Measurements from ENCODE around the gene DIP2A.
"Not testable (repeated sequence)": the region's sequence is repeated elsewhere in the genome, so short reads cannot be mapped to it uniquely, and the experiment has no call there.

The DIP2A gene

DNA sequence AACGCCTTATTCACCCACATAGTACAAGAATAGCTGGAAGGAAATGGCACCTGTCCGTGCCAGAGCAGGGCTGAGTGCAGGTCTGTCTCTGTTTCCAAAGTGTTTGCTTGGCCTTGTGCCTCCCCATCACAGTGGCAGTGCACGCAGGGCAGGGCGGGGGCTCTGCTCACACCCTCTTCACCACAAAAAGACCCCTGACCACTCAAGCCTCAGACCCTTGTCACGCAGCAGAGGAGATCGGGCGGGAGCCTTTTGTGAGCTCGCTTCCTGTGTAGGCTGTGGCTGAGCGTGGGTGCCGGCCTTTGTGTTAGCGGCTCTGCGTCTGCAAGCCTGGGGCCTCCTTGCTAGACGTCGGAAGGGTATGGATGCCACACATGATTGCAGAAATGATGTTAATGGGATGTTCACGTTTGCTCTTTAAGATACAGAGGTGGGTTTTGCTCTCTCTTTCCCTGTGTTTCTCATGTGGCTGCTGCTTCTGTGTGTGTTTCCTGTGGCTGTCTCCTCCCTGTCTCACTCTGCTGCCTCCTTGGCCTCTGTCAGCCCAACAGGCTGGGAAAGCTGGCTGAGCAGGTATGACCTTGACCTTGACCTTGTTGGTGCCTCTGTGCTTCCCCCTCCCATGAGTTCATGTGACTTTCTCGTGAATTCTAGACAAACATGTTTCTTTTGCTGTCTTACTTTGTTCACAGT lies 100.7 kb downstream of the DIP2A start:
- DNase-seq = no peak

DNA sequence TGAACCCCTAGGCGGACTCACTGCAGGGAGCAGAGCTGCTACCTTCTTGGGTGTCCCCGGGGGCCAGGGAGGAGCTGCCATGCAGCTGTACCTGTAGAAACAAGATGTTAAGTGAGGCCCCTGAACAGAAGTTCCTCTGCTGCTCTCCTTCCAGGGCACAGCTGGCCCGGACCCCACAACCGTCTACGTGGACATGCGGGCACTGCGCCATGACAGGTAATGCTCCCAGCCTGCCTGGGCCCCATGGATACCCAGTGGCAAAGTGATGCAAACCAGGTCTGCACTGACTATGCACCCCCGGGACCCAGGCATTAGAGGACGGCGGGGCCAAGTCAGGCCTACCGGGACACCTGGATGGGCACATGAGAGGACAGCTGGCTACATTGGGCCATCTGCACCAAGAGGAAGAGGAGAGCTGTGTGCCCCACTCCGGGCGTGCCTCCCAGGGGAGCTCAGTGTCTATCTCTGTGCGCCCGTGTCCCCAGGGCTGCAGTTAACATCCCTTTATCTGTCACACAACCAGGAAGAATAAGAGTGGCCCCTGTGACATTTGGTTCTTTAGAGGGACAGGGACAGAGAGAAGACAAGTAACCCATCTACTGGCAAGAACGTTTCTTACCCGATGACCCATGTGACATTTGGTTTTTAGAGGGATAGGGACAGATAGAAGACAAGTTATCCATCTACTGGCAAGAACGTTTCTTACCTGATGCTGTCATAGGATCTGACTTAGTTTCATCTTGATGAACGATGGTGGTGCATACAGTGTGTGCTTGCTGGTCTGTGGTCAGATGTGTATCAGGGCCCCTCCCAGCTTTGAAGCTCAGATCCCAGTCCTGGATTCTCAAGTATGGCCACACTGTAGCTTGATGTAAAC lies 102.1 kb downstream of the DIP2A start:
- no peak for DNase-seq

DNA sequence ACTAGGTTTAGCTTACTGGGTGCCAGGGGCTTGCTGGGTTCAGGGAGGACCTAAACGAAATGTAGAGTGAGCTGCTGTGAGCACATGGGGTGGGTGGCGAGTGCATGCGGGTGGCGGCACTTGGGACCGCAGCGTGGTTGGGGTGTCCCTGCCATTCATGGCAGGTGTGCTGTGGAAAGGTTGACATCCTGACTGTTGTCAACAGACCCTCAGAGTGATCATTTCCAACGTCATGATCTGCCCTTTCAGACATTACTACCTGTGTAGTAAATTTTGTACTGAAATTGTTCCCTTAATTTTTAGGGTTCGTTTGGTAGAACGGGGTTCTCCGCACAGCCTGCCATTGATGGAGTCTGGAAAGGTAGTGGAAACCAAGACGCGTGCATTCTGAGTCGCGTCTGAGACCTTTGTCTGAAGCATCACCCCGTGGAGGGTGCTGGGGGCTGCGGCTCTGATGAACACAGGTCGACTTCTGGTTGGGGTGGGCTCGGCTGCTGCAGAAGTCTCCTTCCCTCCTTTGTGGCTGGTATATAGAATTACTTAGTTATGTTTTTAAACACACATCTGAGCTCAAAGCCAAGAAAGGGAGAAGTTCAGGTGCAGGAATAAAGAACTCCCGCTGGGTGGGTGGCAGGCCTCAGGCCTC lies 102.9 kb downstream of the DIP2A start:
- DNase-seq = no peak

DNA sequence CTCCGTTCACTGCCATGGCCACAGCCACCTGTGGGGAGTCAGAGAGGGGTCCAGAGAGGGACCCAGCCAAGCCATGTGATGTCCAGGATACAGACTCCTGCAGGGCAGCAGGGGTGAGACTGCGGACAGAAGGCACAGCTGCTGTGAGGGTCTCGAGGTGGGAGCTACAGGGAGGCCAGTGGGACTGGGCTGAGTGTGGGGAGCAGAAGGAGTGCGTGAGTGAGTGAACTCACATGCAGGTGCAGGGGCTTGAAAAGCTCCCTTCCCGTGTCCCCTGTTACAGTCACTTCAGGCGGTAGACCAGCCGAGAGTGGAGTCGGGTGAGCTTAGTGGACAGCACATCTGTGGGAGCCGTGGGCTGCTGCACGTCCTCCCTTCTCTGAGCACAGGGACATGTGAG lies 103.8 kb downstream of the DIP2A start:
- DNase-seq = no peak

DNA sequence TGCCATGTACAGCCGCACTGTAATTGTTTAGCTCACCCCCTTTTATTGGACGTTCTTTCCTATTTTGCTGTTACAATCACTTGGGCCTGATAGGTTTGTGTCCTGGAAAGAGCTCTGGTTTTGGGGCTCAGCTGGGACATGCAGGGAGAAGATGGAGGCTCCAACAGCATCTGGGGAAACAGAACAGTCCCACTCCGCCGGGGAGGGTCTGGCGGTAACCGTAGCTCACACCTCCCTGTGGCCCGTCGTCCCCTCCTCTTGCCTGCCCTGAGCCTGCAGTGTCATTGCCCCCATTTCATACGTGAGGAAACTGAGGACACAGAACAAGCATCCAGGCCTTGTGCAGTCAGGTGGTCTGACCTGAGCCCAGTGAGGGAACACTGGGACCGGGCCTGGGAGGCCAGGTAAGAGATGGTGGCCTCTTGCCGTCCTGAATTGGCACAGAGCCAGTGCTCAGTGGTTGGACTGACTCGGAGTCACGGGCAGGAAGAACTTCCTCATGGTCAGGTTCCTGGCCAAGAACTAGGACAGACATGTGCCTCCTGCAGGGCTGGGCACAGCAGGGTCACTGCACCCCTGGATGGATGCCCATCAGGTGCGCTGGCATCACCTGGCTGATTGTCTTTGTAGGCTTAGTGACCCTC lies 104.4 kb downstream of the DIP2A start:
- no peak for DNase-seq

DNA sequence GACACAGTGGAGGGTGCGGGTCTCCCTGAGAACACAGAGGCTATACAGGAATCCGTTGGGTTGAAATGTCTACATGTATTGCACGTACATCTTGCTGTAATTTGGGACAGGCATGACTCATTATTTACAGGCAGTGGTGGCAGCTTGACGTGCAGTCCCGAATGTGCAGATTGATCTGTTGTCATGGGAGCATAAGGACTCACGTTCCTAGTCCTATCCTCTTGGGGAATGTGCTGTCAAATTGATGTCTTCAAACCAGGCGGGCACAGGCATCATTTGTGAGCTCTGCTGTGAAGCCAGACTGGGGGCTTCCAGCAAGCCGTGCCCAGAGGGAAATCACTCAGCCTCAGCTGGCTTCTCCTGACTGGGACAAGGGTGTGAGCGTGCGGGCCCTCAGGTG lies 105.7 kb downstream of the DIP2A start:
- no peak for DNase-seq

DNA sequence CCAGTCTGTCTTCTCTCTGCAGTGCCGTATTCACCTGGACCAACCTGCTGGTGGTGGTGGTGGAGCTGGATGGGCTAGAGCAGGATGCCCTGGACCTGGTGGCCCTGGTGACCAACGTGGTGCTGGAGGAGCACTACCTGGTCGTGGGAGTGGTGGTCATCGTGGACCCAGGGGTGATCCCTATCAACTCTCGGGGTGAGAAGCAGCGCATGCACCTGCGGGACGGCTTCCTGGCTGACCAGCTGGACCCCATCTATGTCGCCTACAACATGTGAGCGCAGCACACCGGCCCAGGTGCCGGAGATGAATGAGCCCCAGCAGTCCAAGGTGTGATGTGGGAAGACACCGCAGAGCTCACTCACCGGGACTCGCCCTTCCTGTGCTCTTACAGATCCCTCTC lies 108.7 kb downstream of the DIP2A start:
- DNase-seq = no peak

DNA sequence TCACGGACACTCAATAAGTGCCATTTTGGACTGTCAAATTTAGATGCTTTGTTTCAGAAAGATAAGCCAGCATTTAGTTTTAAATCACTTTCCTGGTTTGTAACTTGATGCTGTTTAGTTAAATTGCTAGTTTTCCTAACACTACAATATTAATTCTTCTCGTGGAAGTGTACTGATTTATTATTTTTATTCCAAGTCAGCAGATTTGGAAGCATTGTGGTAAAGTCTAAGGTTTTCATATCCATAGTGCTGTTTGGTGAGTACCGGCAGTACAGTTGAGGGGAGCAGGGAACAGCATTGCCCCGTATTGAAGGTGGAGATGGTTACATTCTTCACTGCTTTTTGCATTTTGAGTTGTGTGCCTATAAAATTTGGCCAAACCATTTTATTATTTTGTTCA lies 109.9 kb downstream of the DIP2A start:
- DNase-seq = no peak

DNA sequence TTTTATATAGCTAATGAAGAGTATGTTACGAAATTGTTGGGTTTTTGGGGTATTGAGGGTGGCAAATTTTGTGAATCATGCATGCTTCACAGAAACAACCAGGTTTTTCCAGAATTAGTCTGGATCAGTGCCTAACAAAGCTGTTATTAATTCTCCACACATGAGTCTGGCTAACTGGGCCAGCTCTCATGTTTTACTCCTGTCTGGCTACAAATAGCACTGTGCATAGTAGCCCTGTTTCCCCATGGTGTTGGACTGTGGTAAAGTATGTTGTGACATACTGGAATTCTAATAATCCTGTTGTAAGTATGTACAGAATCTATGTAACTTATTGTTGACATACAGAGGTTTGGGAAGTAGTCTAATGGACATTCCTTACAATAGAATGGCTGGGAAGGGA lies 110.4 kb downstream of the DIP2A start:
- no peak for DNase-seq

DNA sequence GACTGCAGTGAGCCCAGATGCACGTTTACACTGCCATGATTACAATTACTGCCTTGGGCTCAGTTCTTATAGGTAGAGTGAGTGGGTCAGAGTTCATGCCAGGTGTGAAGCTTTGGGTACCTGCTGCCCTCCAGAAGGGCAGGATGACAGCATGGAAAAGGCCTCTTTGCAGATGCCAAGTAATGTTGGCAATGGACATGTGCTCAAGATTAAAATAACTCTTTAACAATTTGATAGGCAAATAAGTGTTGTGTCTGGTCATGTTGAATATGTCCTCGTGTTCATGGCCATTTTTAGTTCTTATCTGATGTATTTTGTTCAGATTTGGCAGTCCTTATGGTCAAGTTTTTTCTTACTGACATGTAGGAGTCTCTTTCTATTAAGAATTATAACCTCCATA lies 111.4 kb downstream of the DIP2A start:
- DNase-seq = no peak

DNA sequence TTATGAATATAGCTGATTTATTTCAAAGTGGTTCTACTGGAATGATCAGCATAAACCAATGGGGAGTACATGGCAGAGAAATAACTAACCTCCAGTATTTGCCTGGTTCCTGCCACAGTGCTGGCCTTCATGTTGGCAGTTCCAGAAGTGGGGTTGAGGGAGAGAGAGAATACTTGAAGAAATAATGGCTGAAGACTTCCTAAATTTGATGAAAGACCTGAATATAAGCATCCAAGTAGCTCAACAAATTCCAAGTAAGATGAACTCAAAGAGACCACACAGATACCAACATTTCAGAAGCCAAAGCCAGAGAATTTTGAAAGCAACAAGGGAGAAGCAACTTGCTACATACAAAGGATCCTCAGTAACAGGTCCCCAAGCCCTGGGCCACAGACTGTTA lies 111.9 kb downstream of the DIP2A start:
- no peak for DNase-seq

DNA sequence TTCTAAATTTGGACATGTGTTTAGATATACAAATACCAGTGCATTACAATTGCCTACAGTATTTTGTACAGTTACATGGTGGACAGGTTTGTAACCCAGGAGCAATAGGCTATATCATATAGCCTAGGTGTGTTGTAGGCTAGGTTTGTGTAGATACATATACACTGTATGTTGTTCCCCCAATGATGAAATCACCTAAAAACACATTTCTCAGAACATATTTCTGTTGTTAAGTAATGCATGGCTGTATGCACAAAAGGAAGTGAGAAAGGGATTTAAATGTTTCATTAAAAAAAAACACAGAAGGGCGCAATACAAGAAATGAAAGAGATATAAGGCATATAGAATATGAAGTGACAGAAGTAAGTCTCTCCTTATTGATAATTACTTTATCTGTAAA lies 114.2 kb downstream of the DIP2A start:
- DNase-seq = no peak

DNA sequence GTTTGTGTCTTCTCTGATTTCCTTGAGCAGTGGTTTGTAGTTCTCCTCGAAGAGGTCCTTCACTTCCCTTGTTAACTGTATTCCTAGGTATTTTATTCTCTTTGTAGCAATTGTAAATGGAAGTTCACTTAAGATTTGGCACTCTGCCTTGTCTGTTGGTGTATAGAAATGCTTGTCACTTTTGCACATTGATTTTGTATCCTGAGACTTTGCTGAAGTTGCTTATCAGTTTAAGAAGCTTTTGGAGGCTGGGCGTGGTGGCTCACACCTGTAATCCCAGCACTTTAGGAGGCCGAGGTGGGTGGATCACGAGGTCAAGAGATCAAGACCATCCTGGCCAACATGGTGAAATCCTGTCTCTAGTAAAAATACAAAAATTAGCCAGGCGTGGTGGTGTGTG lies 119.1 kb downstream of the DIP2A start:
- DNase-seq = not testable (repeated sequence)

DNA sequence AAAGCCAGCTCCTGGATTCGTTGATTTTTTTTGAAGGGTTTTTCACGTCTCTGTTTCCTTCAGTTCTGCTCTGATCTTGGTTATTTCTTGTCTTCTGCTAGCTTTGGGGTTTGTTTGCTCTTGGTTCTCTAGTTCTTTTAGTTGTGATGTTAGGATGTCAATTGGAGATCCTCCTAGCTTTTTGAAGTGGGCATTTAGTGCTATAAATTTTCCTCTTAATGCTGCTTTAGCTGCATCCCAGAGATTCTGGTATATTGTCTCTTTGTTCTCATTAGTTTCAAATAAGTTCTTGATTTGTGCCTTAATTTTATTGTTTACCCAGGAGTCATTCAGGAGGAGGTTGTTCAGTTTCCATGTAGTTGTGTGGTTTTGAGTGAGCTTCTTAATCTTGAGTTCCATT lies 120.7 kb downstream of the DIP2A start:
- DNase-seq = not testable (repeated sequence)

DNA sequence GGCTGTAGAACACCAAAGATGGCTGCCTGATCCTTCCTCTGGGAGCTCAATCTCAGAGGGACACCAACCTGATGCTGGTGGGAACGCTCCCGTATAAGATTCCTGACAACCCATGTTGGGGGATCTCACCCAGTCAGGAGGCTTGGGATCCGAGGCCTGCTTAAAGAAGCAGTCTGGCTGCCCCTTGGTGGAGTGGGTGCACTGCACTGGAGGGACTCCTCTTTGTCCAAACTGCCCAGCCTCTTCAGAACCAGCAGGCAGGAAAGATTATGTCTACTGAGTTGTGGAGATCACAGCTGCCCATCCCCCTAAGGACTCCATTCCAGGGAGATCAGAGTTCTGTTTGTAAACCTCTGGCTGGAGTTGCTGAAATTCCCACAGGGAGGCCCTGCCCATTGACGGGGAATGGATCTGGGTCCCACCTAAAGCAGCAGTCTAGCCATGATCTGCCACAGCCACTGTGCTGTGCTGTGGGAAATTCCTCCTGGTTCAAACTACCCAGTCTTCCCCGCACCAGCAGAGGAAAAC lies 123.2 kb downstream of the DIP2A start:
- DNase-seq = no peak

DNA sequence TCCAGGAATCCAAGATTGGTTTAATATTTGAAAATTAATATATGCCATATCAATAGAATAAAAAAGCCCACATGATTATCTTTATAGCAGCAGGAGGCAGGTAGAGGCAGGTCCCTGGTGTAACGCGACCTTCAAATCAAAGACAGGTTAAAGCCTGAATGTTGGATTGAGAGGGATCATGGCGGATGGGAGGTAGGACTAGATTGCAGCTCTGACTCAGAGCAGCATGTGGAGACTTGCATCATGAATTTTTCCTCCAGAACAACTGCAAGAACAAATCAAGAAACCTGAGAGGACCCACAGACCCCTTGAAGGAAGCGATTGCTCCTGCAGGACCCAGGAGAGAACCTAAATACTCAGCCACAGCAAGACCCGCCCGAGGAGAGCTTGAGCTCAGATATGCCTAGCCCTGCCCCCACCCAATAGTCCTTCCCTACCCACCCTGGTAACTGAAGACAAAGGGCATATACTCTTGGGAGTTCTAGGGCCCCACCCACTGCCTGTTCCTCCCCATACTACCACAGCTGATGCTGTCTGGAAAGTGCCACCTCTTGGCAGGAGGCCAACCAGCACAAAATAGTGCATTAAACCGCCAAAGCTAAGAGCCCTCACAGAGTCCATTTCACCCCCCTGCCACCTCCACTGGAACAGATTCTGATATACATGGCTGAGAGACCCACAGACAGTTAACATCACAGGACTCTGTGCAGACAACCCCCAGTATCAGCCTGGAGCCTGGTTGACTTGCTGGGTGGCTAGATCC lies 126.7 kb downstream of the DIP2A start:
- DNase-seq = no peak

DNA sequence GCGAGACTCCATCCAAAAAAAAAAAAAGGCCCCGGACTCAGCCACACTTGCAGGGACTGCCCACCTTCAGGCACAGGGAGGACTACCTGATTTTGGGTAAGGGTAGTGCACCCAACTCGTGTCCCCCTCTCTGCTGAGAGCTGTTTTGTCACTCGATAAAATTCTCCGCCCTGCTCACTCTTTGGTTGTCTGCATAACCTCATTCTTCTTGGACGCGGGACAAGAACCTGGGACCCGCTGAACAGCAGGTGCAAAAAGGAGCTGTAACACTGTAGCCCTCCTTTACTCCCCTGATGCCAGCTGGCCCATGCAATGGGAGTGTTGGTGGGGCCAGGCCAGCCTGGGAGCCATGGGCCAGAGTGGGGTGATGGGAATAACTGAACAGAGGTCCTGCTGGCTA lies 135.6 kb downstream of the DIP2A start:
- no peak for DNase-seq

DNA sequence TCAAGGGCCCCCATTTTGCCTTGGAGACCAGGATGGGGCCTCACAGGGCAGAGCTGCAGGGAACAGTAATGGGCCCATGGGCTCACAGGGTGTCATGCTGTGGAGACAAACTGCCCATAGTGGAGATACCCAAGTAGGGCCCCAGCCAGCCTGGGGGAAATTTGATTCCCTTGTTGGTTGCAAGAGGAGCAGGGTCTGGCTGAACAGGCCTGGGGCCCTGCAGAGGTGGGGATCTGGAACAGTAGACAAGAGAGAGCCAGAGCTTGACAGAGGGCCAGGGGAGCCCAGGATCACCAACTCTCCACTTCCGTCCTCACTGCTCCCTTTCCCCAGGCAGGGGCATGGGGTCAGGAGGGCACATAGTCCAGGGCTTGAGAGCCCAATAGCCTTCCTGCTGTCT lies 137.5 kb downstream of the DIP2A start:
- DNase-seq = no peak

DNA sequence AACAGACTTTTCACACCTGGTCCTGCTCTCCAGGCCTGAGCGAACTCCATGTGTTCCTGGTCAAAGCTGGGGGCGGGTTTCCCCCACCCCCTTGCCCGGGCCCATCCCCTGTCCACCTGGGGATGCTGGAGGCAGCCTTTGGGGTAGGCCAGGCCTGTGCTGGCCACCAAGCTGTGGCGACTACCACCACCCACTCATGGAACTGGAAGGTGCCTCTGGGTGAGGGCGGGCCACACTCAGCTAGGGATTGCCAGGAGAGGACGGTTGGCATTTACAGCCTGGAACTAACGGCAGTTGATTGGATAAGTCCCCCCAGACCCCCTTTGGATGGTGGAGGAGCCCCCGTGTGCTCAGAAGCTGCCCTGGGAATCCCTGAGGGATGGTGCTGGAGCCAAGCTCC lies 138.3 kb downstream of the DIP2A start:
- DNase-seq = no peak

DNA sequence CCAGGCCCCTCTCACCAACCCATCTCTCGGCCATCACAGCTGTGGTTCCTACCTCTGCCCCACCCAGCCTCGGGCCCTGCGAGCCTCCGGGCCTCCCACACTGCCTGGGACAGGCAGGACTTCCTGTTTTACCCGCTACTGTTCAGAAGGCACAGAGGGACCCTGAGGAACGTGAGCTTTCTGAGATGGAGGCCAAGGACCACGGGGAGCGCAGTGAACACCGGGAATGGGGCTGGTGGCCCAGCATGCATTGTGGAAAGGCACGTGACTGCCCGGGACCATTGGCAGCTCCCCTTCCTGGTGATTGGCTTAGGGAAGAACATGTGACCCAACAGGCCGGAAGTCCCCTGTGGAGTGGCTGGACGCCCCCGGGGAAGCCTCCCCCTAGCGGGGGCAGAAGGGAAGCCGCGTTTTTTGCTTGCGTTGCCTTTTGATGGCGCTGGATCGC lies 139.2 kb downstream of the DIP2A start:
- DNase-seq = no peak

DNA sequence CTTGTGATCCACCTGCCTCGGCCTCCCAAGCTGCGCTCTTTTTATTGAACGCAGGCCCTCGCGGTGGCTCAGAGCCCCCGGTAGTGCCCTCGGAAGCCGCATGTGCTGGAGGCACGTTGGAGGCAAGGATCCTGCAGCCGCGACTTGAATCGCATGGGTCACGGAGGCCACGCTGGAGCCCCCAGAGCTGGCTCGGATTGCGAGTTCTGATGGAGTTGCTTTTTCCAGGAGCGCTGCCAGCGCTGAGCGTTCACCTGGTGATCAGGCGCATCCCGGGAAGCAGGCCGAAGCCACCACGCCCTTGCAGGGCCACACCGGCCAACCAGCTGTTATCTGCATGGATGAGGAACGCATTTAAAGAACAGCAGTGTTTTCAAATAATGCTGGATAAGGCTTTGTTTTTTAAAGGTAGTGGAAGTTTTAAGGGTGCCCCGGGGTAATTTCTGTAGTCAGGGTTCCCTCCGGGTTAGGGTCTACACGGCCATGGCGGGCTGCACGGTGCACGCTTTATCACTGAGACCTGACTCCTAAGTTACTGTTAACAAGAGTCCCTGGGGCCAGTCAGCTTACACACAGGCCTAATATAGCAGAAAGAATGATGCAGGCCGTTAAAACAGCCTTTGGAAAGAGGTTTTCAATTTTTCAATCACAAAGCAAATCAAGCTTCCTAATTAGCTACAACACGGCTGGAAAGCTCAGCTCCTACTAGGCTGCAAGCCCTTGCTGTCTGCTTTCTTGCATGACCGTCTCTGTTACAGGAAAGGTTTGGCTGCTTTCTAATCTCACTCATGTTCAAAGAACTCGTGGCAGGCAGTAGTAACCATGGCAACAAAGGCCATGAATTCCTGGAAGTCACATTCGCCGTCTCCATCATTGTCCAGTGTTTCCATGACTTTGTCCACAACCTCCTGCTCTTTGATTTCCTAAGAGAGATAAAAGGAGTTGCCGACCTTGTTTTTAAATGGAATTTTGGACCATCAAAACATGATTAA lies 140.2 kb downstream of the DIP2A start:
- no peak for DNase-seq
